ENCODE measurements around the gene NCAPD3. TPM values are rescaled to one million over a fixed set of nuclear protein-coding genes. Genes with fewer than 3 reads are reported as not detected.

NCAPD3 gene, protein sequence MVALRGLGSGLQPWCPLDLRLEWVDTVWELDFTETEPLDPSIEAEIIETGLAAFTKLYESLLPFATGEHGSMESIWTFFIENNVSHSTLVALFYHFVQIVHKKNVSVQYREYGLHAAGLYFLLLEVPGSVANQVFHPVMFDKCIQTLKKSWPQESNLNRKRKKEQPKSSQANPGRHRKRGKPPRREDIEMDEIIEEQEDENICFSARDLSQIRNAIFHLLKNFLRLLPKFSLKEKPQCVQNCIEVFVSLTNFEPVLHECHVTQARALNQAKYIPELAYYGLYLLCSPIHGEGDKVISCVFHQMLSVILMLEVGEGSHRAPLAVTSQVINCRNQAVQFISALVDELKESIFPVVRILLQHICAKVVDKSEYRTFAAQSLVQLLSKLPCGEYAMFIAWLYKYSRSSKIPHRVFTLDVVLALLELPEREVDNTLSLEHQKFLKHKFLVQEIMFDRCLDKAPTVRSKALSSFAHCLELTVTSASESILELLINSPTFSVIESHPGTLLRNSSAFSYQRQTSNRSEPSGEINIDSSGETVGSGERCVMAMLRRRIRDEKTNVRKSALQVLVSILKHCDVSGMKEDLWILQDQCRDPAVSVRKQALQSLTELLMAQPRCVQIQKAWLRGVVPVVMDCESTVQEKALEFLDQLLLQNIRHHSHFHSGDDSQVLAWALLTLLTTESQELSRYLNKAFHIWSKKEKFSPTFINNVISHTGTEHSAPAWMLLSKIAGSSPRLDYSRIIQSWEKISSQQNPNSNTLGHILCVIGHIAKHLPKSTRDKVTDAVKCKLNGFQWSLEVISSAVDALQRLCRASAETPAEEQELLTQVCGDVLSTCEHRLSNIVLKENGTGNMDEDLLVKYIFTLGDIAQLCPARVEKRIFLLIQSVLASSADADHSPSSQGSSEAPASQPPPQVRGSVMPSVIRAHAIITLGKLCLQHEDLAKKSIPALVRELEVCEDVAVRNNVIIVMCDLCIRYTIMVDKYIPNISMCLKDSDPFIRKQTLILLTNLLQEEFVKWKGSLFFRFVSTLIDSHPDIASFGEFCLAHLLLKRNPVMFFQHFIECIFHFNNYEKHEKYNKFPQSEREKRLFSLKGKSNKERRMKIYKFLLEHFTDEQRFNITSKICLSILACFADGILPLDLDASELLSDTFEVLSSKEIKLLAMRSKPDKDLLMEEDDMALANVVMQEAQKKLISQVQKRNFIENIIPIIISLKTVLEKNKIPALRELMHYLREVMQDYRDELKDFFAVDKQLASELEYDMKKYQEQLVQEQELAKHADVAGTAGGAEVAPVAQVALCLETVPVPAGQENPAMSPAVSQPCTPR (N-terminal part only)
- total RNA-seq (2014; rRNA removed; shearing (Covaris generic)) (9.0 and 13.3 TPM in 2 replicates), polyA plus RNA-seq (2016; fragmentation: Nextera tagmentation; extraction: Ambion mirVana) (13.6 and 16.3 TPM in 2 replicates)

GRCh38 chr11:134223836-134224709, at the start of gene NCAPD3, which contains the start of gene VPS26B:
NCAPD3 (minus strand) TSS chr11:134223967; CDS start chr11:134223926, 41 bp downstream.
VPS26B (plus strand) TSS chr11:134224671; CDS start chr11:134225123, 452 bp downstream.
- H3K27me3 ChIP-seq (replicated peaks; ENCODE audit: insufficient read depth): no peaks in the 10 kb centered on the region
- H3K4me1 ChIP-seq (ENCODE audit: insufficient read depth): peaks cover 31% of the 10 kb centered on the region
- peak within 1 kb of the TSS; percentile 96 for H3K4me2 ChIP-seq (ENCODE audit: unreplicated experiment)
- H3K9me2 ChIP-seq (ENCODE audit: insufficient read depth): no peaks in the 10 kb centered on the region
- peak within 1 kb of the TSS; percentile 93 for H3K4me3 ChIP-seq
- peak within 1 kb of the TSS; percentile 87 for H3K9ac ChIP-seq
- H3K27ac ChIP-seq: peak within 1 kb of the TSS; percentile 87
- H4K20me1 ChIP-seq (ENCODE audit: insufficient read depth): peaks cover 9% of the 10 kb centered on the region; the same call in 1 of the 2 replicates
- peak within 1 kb of the TSS; percentile 99 for H2AFZ ChIP-seq
- peaks cover 3% of the 10 kb centered on the region; the same call in 1 of the 2 replicates for H3K36me3 ChIP-seq (ENCODE audit: low read depth)
- TF ChIP-seq EZH2 (IDR thresholded peaks at IDR 0.05; ENCODE audit: insufficient read depth, poor library complexity, severe bottlenecking) (no peak), EZH2phosphoT487 (IDR thresholded peaks at IDR 0.05; ENCODE audit: insufficient read depth, low read depth) (no peak)
- in situ Hi-C loops (cut with MboI): no loop called here
- no peaks in the 10 kb centered on the region for H3K9me3 ChIP-seq (ENCODE audit: low read depth)
- H3F3A ChIP-seq (ENCODE audit: insufficient read depth): peaks cover 11% of the 10 kb centered on the region; the same call in 1 of the 2 replicates
- peaks cover 83% of the 10 kb centered on the region for H3K79me2 ChIP-seq (ENCODE audit: insufficient read depth)
- DNase-seq: peak; percentile 99
- WGBS, 2 experiments (ENCODE audit: low coverage in 1 of 2, low lambda C conversion rate in 2 of 2, missing lambda C conversion rate in 2 of 2): 0 to 1% methylated on average over 75 to 88 of the region's 89 CpGs

DNA sequence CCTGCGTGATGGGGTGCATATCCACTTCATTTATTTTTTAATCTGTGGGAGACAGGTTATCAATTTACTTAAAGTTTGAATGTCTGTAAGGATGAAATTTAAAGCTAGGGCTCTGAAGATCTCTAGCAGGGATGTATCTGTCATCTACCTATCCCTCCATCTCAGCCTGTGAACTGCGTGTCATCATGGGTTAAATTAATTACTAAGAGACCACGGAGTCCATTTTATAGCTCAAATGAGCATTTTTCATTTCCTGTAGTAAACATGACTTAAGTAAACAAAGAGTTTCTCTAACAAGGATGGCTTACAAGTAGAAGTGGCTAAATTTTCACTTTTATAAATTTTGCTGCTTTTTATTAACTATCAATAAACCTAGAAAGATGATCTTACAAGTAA, 49.5 kb upstream of the NCAPD3 start:
- H3K9ac ChIP-seq: no peak overlapping the region
- H2AFZ ChIP-seq: no peak overlapping the region
- H3K36me3 ChIP-seq (ENCODE audit: low read depth): no peaks in the 10 kb centered on the region
- TF ChIP-seq EZH2 (IDR thresholded peaks at IDR 0.05; ENCODE audit: insufficient read depth, poor library complexity, severe bottlenecking): no peak
- no peak for TF ChIP-seq EZH2phosphoT487 (IDR thresholded peaks at IDR 0.05; ENCODE audit: insufficient read depth, low read depth)
- WGBS, 2 experiments (ENCODE audit: low coverage in 1 of 2, low lambda C conversion rate in 2 of 2, missing lambda C conversion rate in 2 of 2): 26 to 32% methylated on average over 3 of the region's 3 CpGs
- no peaks in the 10 kb centered on the region for H4K20me1 ChIP-seq (ENCODE audit: insufficient read depth)
- H3K9me3 ChIP-seq (ENCODE audit: low read depth): no peaks in the 10 kb centered on the region
- no peak overlapping the region for H3K27ac ChIP-seq
- H3F3A ChIP-seq (ENCODE audit: insufficient read depth): no peaks in the 10 kb centered on the region
- no peaks in the 10 kb centered on the region for H3K9me2 ChIP-seq (ENCODE audit: insufficient read depth)
- H3K27me3 ChIP-seq (replicated peaks; ENCODE audit: insufficient read depth): peaks cover 70% of the 10 kb centered on the region
- no peak overlapping the region for H3K4me2 ChIP-seq (ENCODE audit: unreplicated experiment)
- in situ Hi-C loops (cut with MboI): no loop called here
- no peak overlapping the region for H3K4me3 ChIP-seq
- DNase-seq: no peak
- no peaks in the 10 kb centered on the region for H3K4me1 ChIP-seq (ENCODE audit: insufficient read depth)
- H3K79me2 ChIP-seq (ENCODE audit: insufficient read depth): no peaks in the 10 kb centered on the region

GRCh38 chr11:134272381-134273316, 48.9 kb upstream of the NCAPD3 start:
- Histone ChIP-seq H3K27me3 (replicated peaks; ENCODE audit: insufficient read depth) (peaks cover 63% of the 10 kb centered on the region), H4K20me1 (ENCODE audit: insufficient read depth) (no peaks in the 10 kb centered on the region), H3K79me2 (ENCODE audit: insufficient read depth) (no peaks in the 10 kb centered on the region), H3K9ac (no peak overlapping the region), H3K4me1 (ENCODE audit: insufficient read depth) (no peaks in the 10 kb centered on the region), H3F3A (ENCODE audit: insufficient read depth) (peaks cover 1% of the 10 kb centered on the region; the same call in 1 of the 2 replicates), H3K9me3 (ENCODE audit: low read depth) (no peaks in the 10 kb centered on the region), H3K27ac (no peak overlapping the region), H3K36me3 (ENCODE audit: low read depth) (no peaks in the 10 kb centered on the region), H2AFZ (no peak overlapping the region), H3K9me2 (ENCODE audit: insufficient read depth) (no peaks in the 10 kb centered on the region), H3K4me2 (ENCODE audit: unreplicated experiment) (no peak overlapping the region), H3K4me3 (no peak overlapping the region)
- DNase-seq: peak; percentile 41
- in situ Hi-C loops (cut with MboI): no loop called here
- no peak for TF ChIP-seq EZH2 (IDR thresholded peaks at IDR 0.05; ENCODE audit: insufficient read depth, poor library complexity, severe bottlenecking)
- no peak for TF ChIP-seq EZH2phosphoT487 (IDR thresholded peaks at IDR 0.05; ENCODE audit: insufficient read depth, low read depth)
- 30 to 33% methylated on average over 18 of the region's 18 CpGs for WGBS, 2 experiments (ENCODE audit: low coverage in 1 of 2, low lambda C conversion rate in 2 of 2, missing lambda C conversion rate in 2 of 2)

Data from GM23248 (cell line).